GM23338 (cell line): ENCODE results near the gene LDLRAD3. TPM values are rescaled to one million over a fixed set of nuclear protein-coding genes. Genes with fewer than 3 reads are reported as not detected.

Experiments used
- ATAC-seq: fragments of 200-7000 bp; cut with Tn5 transposase; 3 replicates; pipeline ENCODE4 v1.9.1; 2020
- DNase-seq: peaks from one replicate; pipeline ENCODE4 v3.0.0-alpha.2; 2015; ENCODE audit warnings: low spot score
- H2AFZ ChIP-seq: fragments of 200-600 bp; sonication (generic); 2 replicates; pipeline ENCODE4 v1.8.0; 2016; ENCODE audit warnings: antibody characterized with exemption, mild to moderate bottlenecking, moderate library complexity
- H3F3A ChIP-seq: fragments of 200-600 bp; sonication (generic); replicated peaks from 2 replicates; pipeline ENCODE4 v1.8.0; 2017; ENCODE audit warnings: antibody characterized with exemption, mixed run types, low read depth
- H3K27ac ChIP-seq: fragments of 200-600 bp; sonication (generic); 2 replicates; pipeline ENCODE4 v1.6.1; 2016; ENCODE audit warnings: low read depth
- H3K27me3 ChIP-seq: fragments of 200-600 bp; sonication (generic); 2 replicates; pipeline ENCODE4 v1.8.0; 2016; ENCODE audit warnings: mild to moderate bottlenecking, mixed run types, moderate library complexity; ENCODE audit not compliant: insufficient read depth
- H3K36me3 ChIP-seq: fragments of 200-600 bp; sonication (generic); 2 replicates; pipeline ENCODE4 v1.8.0; 2016; ENCODE audit warnings: mild to moderate bottlenecking; ENCODE audit not compliant: insufficient read depth
- H3K4me1 ChIP-seq: fragments of 200-600 bp; sonication (generic); 2 replicates; pipeline ENCODE4 v1.8.0; 2016; ENCODE audit warnings: mild to moderate bottlenecking, moderate library complexity; ENCODE audit not compliant: insufficient read depth
- H3K4me2 ChIP-seq: fragments of 200-600 bp; sonication (generic); 2 replicates; pipeline ENCODE4 v1.7.1; 2017; ENCODE audit warnings: mixed run types
- H3K4me3 ChIP-seq: fragments of 200-600 bp; sonication (generic); 2 replicates; pipeline ENCODE4 v1.6.1; 2016; ENCODE audit warnings: mixed run types
- H3K79me2 ChIP-seq: fragments of 200-600 bp; sonication (generic); replicated peaks from 2 replicates; pipeline ENCODE4 v1.8.0; 2017; ENCODE audit warnings: mild to moderate bottlenecking; ENCODE audit not compliant: insufficient read depth
- H3K9me2 ChIP-seq: fragments of 200-600 bp; sonication (generic); 2 replicates; pipeline ENCODE4 v1.8.0; 2017; ENCODE audit not compliant: insufficient read depth
- H4K20me1 ChIP-seq: fragments of 200-600 bp; sonication (generic); replicated peaks from 2 replicates; pipeline ENCODE4 v1.8.0; 2017; ENCODE audit warnings: mild to moderate bottlenecking; ENCODE audit not compliant: insufficient read depth
- H3K27ac Mint-ChIP-seq: 2 replicates; pipeline ENCODE4 v1.8.0; 2020; ENCODE audit warnings: inconsistent platforms, mild to moderate bottlenecking, moderate library complexity, mixed read lengths
- H3K27me3 Mint-ChIP-seq: 3 replicates; pipeline ENCODE4 v1.8.0; 2022; ENCODE audit warnings: low read depth, mild to moderate bottlenecking, moderate library complexity, mixed read lengths, inconsistent platforms; ENCODE audit not compliant: insufficient read depth, poor library complexity
- H3K36me3 Mint-ChIP-seq: 3 replicates; pipeline ENCODE4 v1.8.0; 2021; ENCODE audit warnings: low read depth, mild to moderate bottlenecking, inconsistent platforms, moderate library complexity, mixed read lengths
- H3K4me1 Mint-ChIP-seq: 3 replicates; pipeline ENCODE4 v1.8.0; 2020; ENCODE audit warnings: mild to moderate bottlenecking, inconsistent platforms, mixed read lengths
- H3K4me3 Mint-ChIP-seq: 3 replicates; pipeline ENCODE4 v1.8.0; 2021; ENCODE audit warnings: moderate library complexity, mild to moderate bottlenecking, inconsistent platforms, mixed read lengths
- H3K9me3 Mint-ChIP-seq: 3 replicates; pipeline ENCODE4 v1.8.0; 2020; ENCODE audit warnings: moderate library complexity, mild to moderate bottlenecking, inconsistent platforms, mixed read lengths
- EZH2phosphoT487 ChIP-seq: fragments of 200-600 bp; sonication (generic); IDR thresholded peaks from one replicate; pipeline ENCODE4 v1.8.1; 2018; ENCODE audit warnings: antibody characterized with exemption; ENCODE audit not compliant: unreplicated experiment
- NANOG ChIP-seq: IDR thresholded peaks from 2 replicates; pipeline ENCODE4 v1.6.1; 2016; ENCODE audit warnings: antibody characterized with exemption, borderline replicate concordance
- ZNF114 ChIP-seq: fragments of 250-450 bp; sonication (Bioruptor Pico); IDR thresholded peaks from 2 replicates; pipeline ENCODE4 v1.5.0; 2020; ENCODE audit warnings: mild to moderate bottlenecking, moderate library complexity
- polyA plus RNA-seq: library from polyadenylated mRNA; unstranded; fragments of >200 nt; fragmentation: Nextera tagmentation; extraction: Ambion mirVana; gene quantifications from 2 replicates; pipeline ENCODE4 v1.2.1, GENCODE V29; 2016
- total RNA-seq: library from RNA; depleted of rRNA; stranded (reverse); fragments of >200 nt; shearing (Covaris generic); gene quantifications from 2 replicates; pipeline ENCODE4 v1.2.3, GENCODE V29; 2014
- TF ChIP-seq, protein P1 (sequence below): IDR thresholded peaks from one replicate; pipeline ENCODE4 v1.6.1; 2018; ENCODE audit warnings: antibody characterized with exemption; ENCODE audit not compliant: unreplicated experiment

Gene LDLRAD3
- total and polyA plus RNA-seq, 2 experiments from 2014 or later: 8.5 to 19.4 TPM

DNA sequence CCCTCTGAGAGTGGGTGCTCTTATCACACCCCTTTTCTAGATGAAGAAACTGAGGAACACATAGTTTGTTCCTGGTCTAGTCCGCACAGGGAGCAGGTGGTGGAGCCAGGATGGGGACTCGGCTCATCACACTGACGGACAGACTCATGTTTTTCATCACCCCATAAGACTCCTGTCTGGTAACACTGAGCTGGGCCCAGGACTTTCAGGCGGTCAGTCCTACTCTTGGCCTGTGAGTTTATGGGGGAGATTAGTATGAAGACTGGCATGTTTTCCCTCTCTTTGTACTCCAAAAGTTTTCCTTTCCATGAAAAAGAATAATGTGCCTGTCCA, 160.8 kb downstream of the LDLRAD3 start:
- Mint-ChIP-seq H3K27ac (peak overlapping the region; percentile 93), H3K36me3 (peaks cover 55% of the 10 kb centered on the region), H3K27me3 (peaks cover 5% of the 10 kb centered on the region), H3K9me3 (peaks cover 15% of the 10 kb centered on the region; the same call in 2 of the 3 replicates), H3K4me3 (peak overlapping the region; percentile 6; the same call in 1 of the 3 replicates), H3K4me1 (peaks cover 39% of the 10 kb centered on the region)
- Histone ChIP-seq H3K4me2 (peak overlapping the region; percentile 28; the same call in 1 of the 2 replicates), H3K27me3 (no peaks in the 10 kb centered on the region), H3K4me3 (no peak overlapping the region), H3K79me2 (no peaks in the 10 kb centered on the region; the same call in 1 of the 2 replicates), H3K9me2 (0 out of 2 replicates have a peak, but pooled peaks cover 6% of the 10 kb centered on the region), H3K27ac (peak overlapping the region; percentile 72), H3K36me3 (no peaks in the 10 kb centered on the region), H4K20me1 (no peaks in the 10 kb centered on the region), H3K4me1 (peaks cover 18% of the 10 kb centered on the region), H3F3A (peaks cover 11% of the 10 kb centered on the region), H2AFZ (no peak overlapping the region)
- TF ChIP-seq ZNF114 (CRISPR knock-in tag): no peak
- DNase-seq (no peak), ATAC-seq (no peak)

DNA sequence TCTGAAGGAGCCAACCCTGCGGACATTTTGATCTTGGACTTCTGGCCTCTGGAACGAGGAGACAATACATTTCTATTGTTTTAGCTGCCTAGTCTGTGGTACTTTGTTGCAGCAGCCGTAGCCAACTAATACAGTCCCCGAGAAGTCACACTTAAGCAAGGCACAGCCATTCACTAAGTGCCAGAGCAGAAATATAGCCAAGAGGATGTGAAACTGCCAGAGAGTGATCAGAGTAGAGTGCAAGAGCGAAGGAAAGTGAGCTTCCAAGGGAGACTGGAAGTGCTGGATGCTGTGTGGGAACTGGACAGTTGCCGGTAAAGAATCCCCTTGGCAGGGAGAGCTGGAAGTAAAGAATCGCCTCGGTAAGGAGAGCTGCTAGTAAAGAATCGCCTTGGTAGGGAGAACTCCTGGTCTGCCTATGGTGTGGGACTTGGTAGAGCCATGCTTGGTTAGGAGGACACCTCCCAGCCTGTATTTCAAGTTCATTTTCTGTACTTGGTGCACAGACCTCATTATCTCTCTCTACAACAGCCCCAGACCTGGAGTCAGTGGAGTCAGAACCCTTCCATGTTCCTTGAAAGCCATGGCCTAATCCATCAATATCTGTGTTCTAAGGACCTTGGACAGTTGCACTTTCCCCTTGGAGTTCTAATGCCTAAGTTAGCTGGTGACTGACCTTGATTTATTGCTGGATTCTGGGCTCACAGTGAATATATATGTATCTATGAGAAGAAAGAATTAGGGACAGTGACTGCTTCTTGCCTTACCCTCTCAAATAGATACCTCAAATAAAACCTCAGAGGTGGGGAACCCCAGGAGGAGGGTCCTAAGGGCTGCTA, 162.1 kb downstream of the LDLRAD3 start:
- Histone ChIP-seq H3K9me2 (0 out of 2 replicates have a peak, but pooled peaks cover 6% of the 10 kb centered on the region), H3K27ac (peak overlapping the region; percentile 72; the same call in 1 of the 2 replicates), H3K4me2 (peak overlapping the region; percentile 28; the same call in 1 of the 2 replicates), H3K4me3 (no peak overlapping the region), H2AFZ (no peak overlapping the region), H3F3A (peaks cover 11% of the 10 kb centered on the region), H3K79me2 (no peaks in the 10 kb centered on the region; the same call in 1 of the 2 replicates), H3K36me3 (no peaks in the 10 kb centered on the region), H4K20me1 (no peaks in the 10 kb centered on the region), H3K27me3 (no peaks in the 10 kb centered on the region), H3K4me1 (peaks cover 26% of the 10 kb centered on the region)
- no peak for ATAC-seq
- Mint-ChIP-seq H3K27me3 (peaks cover 8% of the 10 kb centered on the region), H3K36me3 (peaks cover 46% of the 10 kb centered on the region), H3K4me1 (peaks cover 53% of the 10 kb centered on the region), H3K4me3 (no peak overlapping the region; the same call in 2 of the 3 replicates), H3K9me3 (peaks cover 15% of the 10 kb centered on the region; the same call in 2 of the 3 replicates), H3K27ac (peak overlapping the region; percentile 93)
- TF ChIP-seq, protein P1, sequence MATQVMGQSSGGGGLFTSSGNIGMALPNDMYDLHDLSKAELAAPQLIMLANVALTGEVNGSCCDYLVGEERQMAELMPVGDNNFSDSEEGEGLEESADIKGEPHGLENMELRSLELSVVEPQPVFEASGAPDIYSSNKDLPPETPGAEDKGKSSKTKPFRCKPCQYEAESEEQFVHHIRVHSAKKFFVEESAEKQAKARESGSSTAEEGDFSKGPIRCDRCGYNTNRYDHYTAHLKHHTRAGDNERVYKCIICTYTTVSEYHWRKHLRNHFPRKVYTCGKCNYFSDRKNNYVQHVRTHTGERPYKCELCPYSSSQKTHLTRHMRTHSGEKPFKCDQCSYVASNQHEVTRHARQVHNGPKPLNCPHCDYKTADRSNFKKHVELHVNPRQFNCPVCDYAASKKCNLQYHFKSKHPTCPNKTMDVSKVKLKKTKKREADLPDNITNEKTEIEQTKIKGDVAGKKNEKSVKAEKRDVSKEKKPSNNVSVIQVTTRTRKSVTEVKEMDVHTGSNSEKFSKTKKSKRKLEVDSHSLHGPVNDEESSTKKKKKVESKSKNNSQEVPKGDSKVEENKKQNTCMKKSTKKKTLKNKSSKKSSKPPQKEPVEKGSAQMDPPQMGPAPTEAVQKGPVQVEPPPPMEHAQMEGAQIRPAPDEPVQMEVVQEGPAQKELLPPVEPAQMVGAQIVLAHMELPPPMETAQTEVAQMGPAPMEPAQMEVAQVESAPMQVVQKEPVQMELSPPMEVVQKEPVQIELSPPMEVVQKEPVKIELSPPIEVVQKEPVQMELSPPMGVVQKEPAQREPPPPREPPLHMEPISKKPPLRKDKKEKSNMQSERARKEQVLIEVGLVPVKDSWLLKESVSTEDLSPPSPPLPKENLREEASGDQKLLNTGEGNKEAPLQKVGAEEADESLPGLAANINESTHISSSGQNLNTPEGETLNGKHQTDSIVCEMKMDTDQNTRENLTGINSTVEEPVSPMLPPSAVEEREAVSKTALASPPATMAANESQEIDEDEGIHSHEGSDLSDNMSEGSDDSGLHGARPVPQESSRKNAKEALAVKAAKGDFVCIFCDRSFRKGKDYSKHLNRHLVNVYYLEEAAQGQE: peak; percentile 56
- no peak for TF ChIP-seq NANOG
- no peak for DNase-seq

DNA sequence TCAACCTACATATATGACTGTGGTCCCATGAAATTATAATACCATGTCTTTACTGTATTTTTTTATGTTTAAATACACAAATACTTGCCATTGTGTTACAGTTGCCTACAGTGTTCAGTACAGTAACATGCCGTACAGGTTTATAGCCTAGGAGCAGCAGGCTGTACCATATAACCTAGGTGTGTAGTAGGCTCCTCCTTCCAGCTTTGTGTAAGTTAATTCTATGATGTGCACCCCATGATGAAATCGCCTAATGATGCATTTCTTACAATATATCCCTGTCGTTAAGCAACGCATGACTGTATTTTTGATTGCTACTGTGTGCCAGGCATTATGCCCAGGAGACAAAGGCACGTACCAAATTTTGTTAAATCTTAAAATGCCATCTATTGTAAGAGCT, 163.7 kb downstream of the LDLRAD3 start:
- no peak overlapping the region for H3K4me2 ChIP-seq

More for the DNA sequence above, 163.7 kb downstream of the LDLRAD3 start:
- Mint-ChIP-seq H3K4me3 (no peak overlapping the region), H3K4me1 (peaks cover 68% of the 10 kb centered on the region), H3K27me3 (peaks cover 8% of the 10 kb centered on the region), H3K27ac (no peak overlapping the region), H3K9me3 (peaks cover 18% of the 10 kb centered on the region), H3K36me3 (peaks cover 52% of the 10 kb centered on the region)
- Histone ChIP-seq H4K20me1 (no peaks in the 10 kb centered on the region), H3K36me3 (no peaks in the 10 kb centered on the region), H3K4me1 (peaks cover 37% of the 10 kb centered on the region), H3K79me2 (peaks cover under 1% of the 10 kb centered on the region; the same call in 1 of the 2 replicates), H3F3A (peaks cover 14% of the 10 kb centered on the region), H3K27me3 (no peaks in the 10 kb centered on the region), H3K9me2 (0 out of 2 replicates have a peak, but pooled peaks cover 6% of the 10 kb centered on the region), H3K27ac (no peak overlapping the region), H3K4me3 (no peak overlapping the region), H2AFZ (no peak overlapping the region)
- no peak for TF ChIP-seq EZH2phosphoT487
- ATAC-seq (no peak), DNase-seq (no peak)
